Keratinocyte (primary cell): ENCODE measurements around the gene CTIF. TPM values are rescaled to one million over a fixed set of nuclear protein-coding genes. Genes with fewer than 3 reads are reported as not detected.

Experiments used
- DNase-seq: peaks from one replicate; pipeline ENCODE4 v3.0.0-alpha.2; 2011; ENCODE audit warnings: low read depth, missing footprints, low spot score
- FAIRE-seq: peaks from 2 replicates; lab custom pipeline; 2011; peaks lifted over from hg19 to GRCh38; lab: Jason Lieb, UNC
- H2AFZ ChIP-seq: 2 replicates; pipeline ENCODE4 v1.6.0; 2012; ENCODE audit warnings: low read length, control low read depth, inconsistent platforms; ENCODE audit not compliant: control insufficient read depth
- H3K27ac ChIP-seq: 2 replicates; pipeline ENCODE4 v1.5.1; 2011; ENCODE audit warnings: low read length; ENCODE audit not compliant: control insufficient read depth, insufficient read depth
- H3K27me3 ChIP-seq: 3 replicates; pipeline ENCODE4 v1.6.0; 2011; ENCODE audit warnings: low read length; ENCODE audit not compliant: control insufficient read depth, insufficient read depth; ENCODE audit errors: extremely low read depth
- H3K36me3 ChIP-seq, 2 experiments: 2 replicates in 1 of 2; 3 replicates in 1 of 2; pipeline ENCODE4 v1.5.1; 2011; ENCODE audit warnings: low read length in 2 of 2, mild to moderate bottlenecking in 1 of 2; ENCODE audit not compliant: control insufficient read depth in 2 of 2, insufficient read depth in 2 of 2; ENCODE audit errors: extremely low read depth in 1 of 2
- H3K4me1 ChIP-seq: 3 replicates; pipeline ENCODE4 v1.5.1; 2011; ENCODE audit warnings: low read length; ENCODE audit not compliant: control insufficient read depth, insufficient read depth; ENCODE audit errors: extremely low read depth
- H3K4me2 ChIP-seq: 3 replicates; pipeline ENCODE4 v1.6.0; 2011; ENCODE audit warnings: low read depth, low read length; ENCODE audit not compliant: control insufficient read depth, insufficient read depth; ENCODE audit errors: extremely low read depth
- H3K4me3 ChIP-seq, 3 experiments: fragments of 200-600 bp in 1 of 3; sonication (generic) in 1 of 3; 2 replicates in 2 of 3; 3 replicates in 1 of 3; pipeline ENCODE4 v1.5.1; 2011 to 2016; ENCODE audit warnings: low read length in 3 of 3, mild to moderate bottlenecking in 3 of 3, control low read depth in 2 of 3, inconsistent platforms in 1 of 3, low read depth in 1 of 3, mixed read lengths in 1 of 3, mixed run types in 1 of 3, moderate library complexity in 1 of 3; ENCODE audit not compliant: control insufficient read depth in 2 of 3, insufficient read depth in 2 of 3; ENCODE audit errors: extremely low read depth in 1 of 3
- H3K79me2 ChIP-seq: 2 replicates; pipeline ENCODE4 v1.6.0; 2012; ENCODE audit warnings: low read length; ENCODE audit not compliant: control insufficient read depth, insufficient read depth
- H3K9ac ChIP-seq: 3 replicates; pipeline ENCODE4 v1.6.0; 2011; ENCODE audit warnings: low read length; ENCODE audit not compliant: control insufficient read depth, insufficient read depth; ENCODE audit errors: extremely low read depth
- H3K9me1 ChIP-seq: 3 replicates; pipeline ENCODE4 v1.6.0; 2011; ENCODE audit warnings: low read length; ENCODE audit not compliant: control insufficient read depth, insufficient read depth; ENCODE audit errors: extremely low read depth
- H3K9me3 ChIP-seq: 2 replicates; pipeline ENCODE4 v1.5.1; 2012; ENCODE audit warnings: low read depth, low read length; ENCODE audit not compliant: control insufficient read depth
- H4K20me1 ChIP-seq: 3 replicates; pipeline ENCODE4 v1.6.0; 2011; ENCODE audit warnings: low read length; ENCODE audit not compliant: control insufficient read depth, insufficient read depth; ENCODE audit errors: extremely low read depth
- CTCF ChIP-seq, 3 experiments: IDR thresholded peaks in 1 of 3; conservative IDR thresholded peaks in 1 of 3; optimal IDR thresholded peaks in 1 of 3; 2 replicates in 2 of 3; 3 replicates in 1 of 3; pipeline versions ENCODE3 to v1.5.1; 2011; ENCODE audit warnings: low read length in 3 of 3, mild to moderate bottlenecking in 3 of 3, moderate library complexity in 2 of 3, control low read depth in 1 of 3, inconsistent platforms in 1 of 3; ENCODE audit not compliant: insufficient read depth in 2 of 3; ENCODE audit errors: extremely low read depth in 1 of 3
- EZH2 ChIP-seq: IDR thresholded peaks from one replicate; pipeline ENCODE4 v1.6.1; 2012; ENCODE audit warnings: inconsistent platforms, mild to moderate bottlenecking, low read length, moderate library complexity
- dilution Hi-C: fragments of 300-500 bp; cut with MboI; formaldehyde crosslinking; loops from one replicate; pipeline ENCODE4 v1.7.0; 2020; ENCODE audit warnings: low sequenced_read_pairs; ENCODE audit not compliant: extremely low pct_ligation_motif_present
- polyA plus RNA-seq, 5 experiments: library from polyadenylated mRNA; depleted of rRNA in 3 of 5; stranded (reverse) in 3 of 5; stranded (forward) in 1 of 5; unstranded in 1 of 5; fragments of >200 nt; gene quantifications; 1 replicate in 1 of 5; 2 replicates in 3 of 5; 3 replicates in 1 of 5; pipeline versions ENCODE4 v1.2.1 to v1.2.3, GENCODE V29; 2011 to 2012; ENCODE audit warnings: missing spikeins in 2 of 5, low read depth in 1 of 5, low replicate concordance in 1 of 5

CTIF gene
- polyA plus RNA-seq, 1 donor (not counting 4 experiments of a cell fraction or from before 2014, with no cell fraction given): 15.0 TPM

GRCh38 chr18:48634975-48635374, 96.1 kb downstream of the CTIF start:
- dilution Hi-C loops: no loop called here
- Histone ChIP-seq H3K4me3 (no peak overlapping the region), H3K4me1 (peaks cover 5% of the 10 kb centered on the region), H3K4me2 (no peak overlapping the region), H3K27me3 (no peaks in the 10 kb centered on the region), H3K9me3 (no peaks in the 10 kb centered on the region), H3K27ac (no peak overlapping the region), H3K9me1 (no peaks in the 10 kb centered on the region), H3K36me3 (peaks cover 13 to 21% of the 10 kb centered on the region in 2 experiments), H2AFZ (no peak overlapping the region), H3K79me2 (peaks cover 6% of the 10 kb centered on the region), H4K20me1 (no peaks in the 10 kb centered on the region), H3K9ac (no peak overlapping the region)
- TF ChIP-seq EZH2: no peak
- no peak for TF ChIP-seq CTCF (optimal IDR thresholded peaks at IDR 0.05 in 1 of 3, IDR thresholded peaks at IDR 0.05 in 1 of 3, conservative IDR thresholded peaks at IDR 0.05 in 1 of 3; ENCODE audit: extremely low read depth in 1 of 3, insufficient read depth in 2 of 3, low read length in 3 of 3)
- FAIRE-seq (no peak), DNase-seq (no peak)

- H3K27ac ChIP-seq: no peak overlapping the region
- H3K79me2 ChIP-seq: peaks cover 6% of the 10 kb centered on the region
- FAIRE-seq (no peak), DNase-seq (no peak)
- TF ChIP-seq EZH2: no peak
- no peak for TF ChIP-seq CTCF (optimal IDR thresholded peaks at IDR 0.05 in 1 of 3, IDR thresholded peaks at IDR 0.05 in 1 of 3, conservative IDR thresholded peaks at IDR 0.05 in 1 of 3; ENCODE audit: extremely low read depth in 1 of 3, insufficient read depth in 2 of 3, low read length in 3 of 3)
- no peak overlapping the region for H3K9ac ChIP-seq
- no peak overlapping the region for H3K4me2 ChIP-seq
- no peaks in the 10 kb centered on the region for H3K27me3 ChIP-seq
- peaks cover 6% of the 10 kb centered on the region for H3K4me1 ChIP-seq
- dilution Hi-C loops: no loop called here
- no peaks in the 10 kb centered on the region for H4K20me1 ChIP-seq
- H3K36me3 ChIP-seq: peaks cover 13 to 21% of the 10 kb centered on the region in 2 experiments
- no peaks in the 10 kb centered on the region for H3K9me1 ChIP-seq
- no peaks in the 10 kb centered on the region for H3K9me3 ChIP-seq
- H2AFZ ChIP-seq: no peak overlapping the region
- H3K4me3 ChIP-seq: no peak overlapping the region
Observed at GRCh38 chr18:48635806-48636205, 97.0 kb downstream of the CTIF start.
